ENCODE results near the gene TNNI3K.

TNNI3K gene

GRCh38 chr1:74280642-74281396 is 45.6 kb downstream of the TNNI3K start:
- intact Hi-C loops (cut with DNase I) = no loop called here
- no peak for DNase-seq

GRCh38 chr1:74286414-74286813 is 51.2 kb downstream of the TNNI3K start:
- DNase-seq = peak in 1 of 10 donors; percentile 26
- intact Hi-C loops (cut with DNase I) = no loop called here

GRCh38 chr1:74314438-74314837 is 79.3 kb downstream of the TNNI3K start:
- no peak for DNase-seq

GRCh38 chr1:74316302-74316701 is 81.1 kb downstream of the TNNI3K start:
- intact Hi-C loops (cut with DNase I) = no loop called here
- DNase-seq = no peak

More at GRCh38 chr1:74314438-74314837, 79.3 kb downstream of the TNNI3K start:
- intact Hi-C loops (cut with DNase I) = no loop called here

GRCh38 chr1:74317663-74318062 is 82.5 kb downstream of the TNNI3K start:
- peak in 1 of 10 donors; percentile 41 for DNase-seq
- intact Hi-C loops (cut with DNase I) = no loop called here

DNA sequence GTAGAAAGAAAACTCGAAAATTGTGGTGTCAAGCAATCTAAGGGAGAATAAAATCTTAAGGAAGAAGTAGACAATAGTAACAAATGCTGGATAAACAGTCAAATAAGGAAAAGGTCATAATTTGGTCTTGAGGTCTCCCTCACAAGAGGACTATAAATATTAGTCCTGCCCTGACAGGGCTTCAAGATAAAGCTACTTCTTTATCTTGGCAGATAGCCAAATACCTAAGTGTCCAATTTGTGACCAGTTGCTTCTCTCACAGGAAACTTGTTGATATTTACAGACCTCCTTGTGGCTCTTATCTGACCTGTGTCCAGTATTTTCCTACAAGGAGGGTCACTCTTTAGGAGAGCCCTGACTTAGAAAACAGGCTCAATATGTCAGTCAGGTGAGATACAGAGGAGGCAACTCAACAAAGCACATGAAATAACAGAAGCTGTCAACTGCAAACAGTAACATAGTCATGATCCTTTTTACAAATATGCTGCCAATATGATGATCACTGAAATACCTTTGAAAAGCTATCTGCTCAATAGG is 88.8 kb downstream of the TNNI3K start:
- DNase-seq = no peak
- intact Hi-C loops (cut with DNase I) = no loop called here

GRCh38 chr1:74324684-74325448 is 89.7 kb downstream of the TNNI3K start:
- intact Hi-C loops (cut with DNase I) = no loop called here
- DNase-seq = peak in 1 of 10 donors; percentile 50

- intact Hi-C loops (cut with DNase I) = no loop called here
- DNase-seq = no peak
Observed at GRCh38 chr1:74328851-74329250, 93.7 kb downstream of the TNNI3K start.

DNA sequence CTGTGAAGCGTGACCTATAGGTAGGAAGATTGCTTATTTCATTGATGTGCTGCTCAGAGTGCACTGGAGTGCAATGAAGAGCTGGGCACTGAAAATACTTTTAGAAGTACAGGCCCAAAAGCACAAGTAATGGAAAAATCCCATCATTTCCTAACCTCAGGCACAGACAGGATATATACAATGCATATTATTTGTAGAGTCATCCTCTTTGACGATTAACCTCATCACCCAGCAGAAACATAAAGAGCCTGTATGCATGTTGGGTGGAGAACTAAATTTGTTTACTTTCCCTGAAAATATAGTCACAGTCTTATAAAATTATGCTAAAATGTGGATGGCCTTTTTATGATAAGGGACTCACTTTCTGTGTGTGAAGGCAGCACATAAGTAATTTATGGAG is 98.1 kb downstream of the TNNI3K start:
- intact Hi-C loops (cut with DNase I) = no loop called here
- no peak for DNase-seq

- DNase-seq = no peak
Observed at GRCh38 chr1:74334147-74334546, 99.0 kb downstream of the TNNI3K start.

DNA sequence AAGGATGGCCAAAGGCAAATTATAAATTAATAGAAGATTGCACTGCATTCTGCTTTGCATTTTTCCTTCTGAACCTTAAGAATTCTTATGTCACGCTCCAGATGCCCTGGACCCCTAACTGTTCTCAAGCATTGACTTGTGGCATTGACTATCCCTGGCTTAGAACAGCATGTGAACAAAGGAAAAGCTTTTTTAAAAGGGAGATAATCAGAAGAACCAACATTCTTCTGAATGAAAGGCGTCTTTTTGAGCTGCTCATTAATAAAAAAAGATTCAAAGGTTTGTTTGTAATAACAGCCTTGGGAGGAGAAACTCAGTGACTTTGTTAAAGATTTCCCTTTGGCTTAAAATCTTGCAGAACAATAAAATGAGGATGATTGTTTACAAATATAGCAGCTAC is 105.5 kb downstream of the TNNI3K start:
- no peak for DNase-seq
- intact Hi-C loops (cut with DNase I) = no loop called here

More at GRCh38 chr1:74334147-74334546, 99.0 kb downstream of the TNNI3K start:
- intact Hi-C loops (cut with DNase I) = no loop called here

DNA sequence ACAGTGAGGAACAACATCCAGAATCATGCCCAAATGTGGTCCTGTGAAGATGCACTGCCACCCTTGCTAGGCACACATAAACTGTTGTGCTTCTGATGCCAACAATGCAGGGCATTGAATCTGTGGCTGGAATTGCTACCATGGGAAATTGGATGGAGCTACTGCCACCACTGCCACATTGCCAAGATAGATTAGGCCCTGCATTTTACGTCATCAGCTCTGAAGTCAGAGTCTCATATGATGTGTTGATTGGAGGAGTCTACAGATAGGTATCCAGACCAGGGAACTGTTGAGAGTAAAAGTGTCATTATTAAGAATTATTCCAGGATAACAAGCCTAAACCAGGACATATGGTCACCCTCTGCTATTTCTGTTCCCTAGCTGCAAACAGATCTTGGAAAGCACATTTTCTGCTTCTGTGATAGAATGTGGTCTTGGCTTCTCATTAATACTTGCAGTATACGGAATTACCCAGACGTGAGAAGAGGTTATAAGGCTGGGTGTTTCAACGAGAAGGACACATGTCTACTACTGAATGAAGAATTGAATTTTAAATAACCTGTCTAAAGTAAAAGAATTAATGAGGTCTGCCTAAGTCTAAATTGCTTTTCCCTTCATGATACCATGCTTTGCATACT is 106.6 kb downstream of the TNNI3K start:
- intact Hi-C loops (cut with DNase I) = no loop called here
- peak in 1 of 10 donors; percentile 22 for DNase-seq

DNA sequence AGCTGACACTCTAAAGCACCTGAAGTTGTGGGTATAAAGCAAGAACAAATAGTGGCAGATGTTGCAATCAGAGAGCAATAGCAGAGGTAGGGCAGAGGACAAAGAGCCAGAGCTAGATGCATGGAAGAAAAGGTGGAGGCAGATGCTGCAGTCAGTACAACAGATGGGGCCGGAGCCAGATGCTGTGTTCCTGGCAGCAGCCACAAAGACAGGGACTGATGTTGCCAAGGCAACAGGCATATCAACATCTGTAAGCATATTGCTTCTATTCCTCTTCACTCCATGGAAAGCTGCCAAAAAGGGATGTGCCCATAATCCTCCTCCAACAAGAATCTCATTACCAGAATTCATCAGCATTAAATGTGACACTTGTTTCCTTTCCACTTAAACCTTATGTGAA is 108.0 kb downstream of the TNNI3K start:
- intact Hi-C loops (cut with DNase I) = no loop called here
- DNase-seq = peak in 8 of 10 donors; percentile 14 to 92 (median 42)

DNA sequence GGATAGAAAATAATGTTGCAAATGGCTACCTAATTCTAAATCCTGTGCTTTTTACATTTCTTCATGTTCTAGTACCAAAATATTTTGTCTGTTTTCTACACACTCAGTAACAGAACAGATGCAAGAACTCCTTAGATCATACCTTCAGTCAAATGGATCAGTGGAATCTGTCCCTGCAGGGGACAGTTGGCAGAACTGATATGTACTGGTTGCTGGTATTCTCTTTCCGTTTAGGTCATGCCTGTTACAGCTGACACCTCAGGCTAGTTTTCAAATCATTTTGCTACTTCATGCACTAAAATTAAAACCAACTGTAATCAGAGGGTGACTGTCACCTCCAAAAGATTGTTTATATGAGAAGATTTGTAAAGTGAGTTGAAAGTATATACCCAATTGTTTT is 109.2 kb downstream of the TNNI3K start:
- DNase-seq = no peak
- intact Hi-C loops (cut with DNase I) = no loop called here

DNA sequence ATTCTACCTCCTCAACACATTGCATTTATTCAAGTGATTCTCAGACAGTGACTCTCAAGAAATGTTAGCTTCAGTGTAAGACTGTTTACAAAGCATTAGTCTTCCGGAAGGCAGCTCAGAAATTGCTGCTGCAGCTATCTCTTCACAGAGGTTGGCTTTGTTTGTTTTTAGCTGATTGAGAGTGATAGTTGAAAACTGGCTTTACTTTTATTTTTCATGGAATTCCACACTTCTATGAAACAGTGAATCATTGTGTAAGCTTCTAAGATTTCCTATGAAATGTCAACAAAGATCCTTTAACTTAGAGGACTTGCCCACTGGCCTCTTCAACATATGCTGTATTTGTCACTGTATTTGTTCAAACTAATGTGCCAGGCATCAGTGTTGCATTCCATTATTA is 121.3 kb downstream of the TNNI3K start:
- DNase-seq = no peak
- intact Hi-C loops (cut with DNase I) = no loop called here

- no peak for DNase-seq
- intact Hi-C loops (cut with DNase I) = no loop called here
Observed at GRCh38 chr1:74357150-74357549, 122.0 kb downstream of the TNNI3K start.

GRCh38 chr1:74357756-74358155 is 122.6 kb downstream of the TNNI3K start:
- no peak for DNase-seq
- intact Hi-C loops (cut with DNase I) = no loop called here

GRCh38 chr1:74362691-74363090 is 127.5 kb downstream of the TNNI3K start:
- intact Hi-C loops (cut with DNase I) = no loop called here
- DNase-seq = no peak

GRCh38 chr1:74363220-74363619 is 128.0 kb downstream of the TNNI3K start:
- peak in 3 of 10 donors; percentile 6 to 52 (median 43) for DNase-seq
- intact Hi-C loops (cut with DNase I) = no loop called here

DNA sequence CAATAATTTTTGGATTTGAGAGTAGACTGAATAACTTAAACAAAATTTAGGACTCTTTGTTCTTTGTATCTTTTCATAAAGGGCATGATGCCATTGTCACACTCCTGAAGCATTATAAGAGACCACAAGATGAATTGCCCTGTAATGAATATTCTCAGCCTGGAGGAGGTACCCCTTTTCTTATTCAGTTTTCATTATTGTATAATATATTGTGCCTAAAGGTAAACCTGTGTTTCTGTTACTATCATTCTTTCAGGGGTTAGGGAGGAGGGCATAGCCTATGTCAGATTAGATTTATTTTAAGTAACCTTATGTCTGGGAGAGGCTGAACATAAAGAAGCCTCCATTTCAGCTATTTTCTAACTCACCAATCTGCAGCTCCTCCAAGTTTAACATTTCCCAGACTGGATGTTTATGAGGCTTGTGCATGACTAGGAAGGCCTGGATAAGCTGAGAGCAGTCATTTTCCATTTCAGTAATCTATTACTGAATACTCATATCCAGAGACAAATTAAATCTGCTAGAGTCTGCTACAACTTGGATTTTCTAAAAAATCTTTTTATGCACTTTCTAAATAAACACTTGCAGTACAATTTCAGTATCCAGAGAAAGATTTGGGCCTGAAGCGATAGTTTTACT is 132.1 kb downstream of the TNNI3K start:
- intact Hi-C loops (cut with DNase I) = no loop called here
- DNase-seq = no peak

DNA sequence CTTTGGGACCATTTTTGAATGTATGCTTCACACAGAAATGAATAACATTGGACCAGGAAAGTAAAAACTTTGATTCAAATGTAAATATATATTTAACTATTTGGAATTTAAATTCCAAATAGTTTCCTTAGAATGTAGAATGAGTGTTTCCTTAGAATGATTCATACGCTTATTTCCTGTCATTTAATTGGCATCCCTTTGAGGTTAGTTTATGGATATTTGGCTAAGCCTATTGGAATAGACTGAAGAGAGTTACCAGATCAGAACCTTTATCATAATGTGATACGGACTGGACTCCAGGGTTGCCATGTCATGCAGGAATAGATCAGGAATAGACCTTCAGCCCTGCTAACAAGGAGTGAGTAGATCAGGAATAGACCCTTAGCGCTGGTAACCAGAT is 133.1 kb downstream of the TNNI3K start:
- intact Hi-C loops (cut with DNase I) = no loop called here
- DNase-seq = no peak

Data from posterior cingulate gyrus (tissue), 11 donors.